Fibroblast of skin of left biceps (primary cell): Measurements from ENCODE around the gene MFAP1.
A peak's percentile ranks its signal among the peaks of the same experiment; 100 is the strongest.
"Not testable (repeated sequence)": the region's sequence is repeated elsewhere in the genome, so short reads cannot be mapped to it uniquely, and the experiment has no call there.

Source experiments
- DNase-seq, 2 experiments: peaks; one replicate each; pipeline ENCODE4 v3.0.0-alpha.2; 2013; ENCODE audit warnings: low read depth in 2 of 2

The MFAP1 gene, protein sequence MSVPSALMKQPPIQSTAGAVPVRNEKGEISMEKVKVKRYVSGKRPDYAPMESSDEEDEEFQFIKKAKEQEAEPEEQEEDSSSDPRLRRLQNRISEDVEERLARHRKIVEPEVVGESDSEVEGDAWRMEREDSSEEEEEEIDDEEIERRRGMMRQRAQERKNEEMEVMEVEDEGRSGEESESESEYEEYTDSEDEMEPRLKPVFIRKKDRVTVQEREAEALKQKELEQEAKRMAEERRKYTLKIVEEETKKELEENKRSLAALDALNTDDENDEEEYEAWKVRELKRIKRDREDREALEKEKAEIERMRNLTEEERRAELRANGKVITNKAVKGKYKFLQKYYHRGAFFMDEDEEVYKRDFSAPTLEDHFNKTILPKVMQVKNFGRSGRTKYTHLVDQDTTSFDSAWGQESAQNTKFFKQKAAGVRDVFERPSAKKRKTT

DNA sequence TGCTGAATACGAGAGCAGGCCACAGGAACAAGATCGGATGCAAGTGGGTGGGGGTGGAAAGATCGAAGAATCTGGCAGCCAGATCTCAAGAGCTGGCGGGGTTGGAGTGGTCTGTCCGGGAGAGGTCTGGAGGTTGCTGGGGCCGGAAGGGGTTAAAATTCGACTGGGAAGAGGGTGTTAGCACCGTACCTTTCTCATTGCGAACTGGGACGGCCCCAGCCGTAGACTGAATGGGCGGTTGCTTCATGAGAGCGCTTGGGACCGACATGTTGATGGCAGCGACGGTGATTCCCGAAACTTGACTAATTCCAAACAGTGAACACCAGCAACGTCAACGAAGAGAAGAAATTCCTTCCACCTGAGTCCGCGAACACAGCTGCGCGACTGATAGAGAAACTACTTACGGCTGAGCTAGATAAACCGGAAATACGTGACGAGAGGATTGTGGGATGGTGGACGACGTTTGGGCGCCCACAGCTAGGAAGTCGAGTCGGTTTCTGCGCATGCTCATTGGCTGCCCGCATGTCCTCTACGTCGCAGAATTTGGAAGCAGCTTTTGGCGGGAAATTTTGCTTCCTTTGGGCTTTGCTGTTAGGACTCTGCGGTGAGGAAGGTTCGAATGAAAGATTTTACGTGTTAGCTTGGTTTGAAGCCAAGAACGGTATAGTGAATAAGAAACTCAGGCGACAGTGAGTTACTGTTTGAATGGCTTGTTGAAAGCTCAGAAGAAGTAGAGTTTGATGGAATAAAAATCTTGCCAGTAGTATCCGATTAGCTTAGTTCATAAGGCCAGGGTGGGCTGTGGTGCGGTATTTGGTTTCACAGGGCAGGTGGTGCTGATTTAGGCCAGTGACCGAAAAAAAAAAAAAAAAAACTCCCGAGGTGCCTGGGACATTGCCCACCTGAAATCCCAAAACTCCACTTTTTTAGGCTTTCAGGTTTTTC lies at the start of gene MFAP1:
Gene MFAP1, minus strand, starts transcription at position 389 of the 945 bp plus-strand sequence. Its CDS starts 121 bp downstream, at position 268.
- peak; percentile 92 for DNase-seq

DNA sequence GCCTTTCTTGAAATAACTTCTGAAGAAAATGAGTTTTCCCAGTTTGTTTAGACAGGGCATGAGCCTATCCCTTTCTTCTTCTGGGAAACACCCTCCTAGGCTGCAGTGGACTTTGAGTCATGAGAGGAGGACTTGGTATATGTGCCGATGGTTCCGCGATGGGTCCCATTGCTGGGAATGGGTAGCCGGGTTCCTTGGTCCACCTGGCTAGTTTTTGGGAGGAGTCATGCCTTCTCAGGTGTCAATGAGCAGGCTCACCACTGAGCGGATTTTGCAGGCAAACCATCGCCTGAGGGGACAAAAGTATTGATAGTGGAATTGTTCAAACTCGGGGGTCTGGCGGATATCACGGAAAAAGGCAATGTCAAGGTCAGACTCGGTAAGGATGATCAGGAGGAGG lies 49.2 kb upstream of the MFAP1 start:
- no peak for DNase-seq

DNA sequence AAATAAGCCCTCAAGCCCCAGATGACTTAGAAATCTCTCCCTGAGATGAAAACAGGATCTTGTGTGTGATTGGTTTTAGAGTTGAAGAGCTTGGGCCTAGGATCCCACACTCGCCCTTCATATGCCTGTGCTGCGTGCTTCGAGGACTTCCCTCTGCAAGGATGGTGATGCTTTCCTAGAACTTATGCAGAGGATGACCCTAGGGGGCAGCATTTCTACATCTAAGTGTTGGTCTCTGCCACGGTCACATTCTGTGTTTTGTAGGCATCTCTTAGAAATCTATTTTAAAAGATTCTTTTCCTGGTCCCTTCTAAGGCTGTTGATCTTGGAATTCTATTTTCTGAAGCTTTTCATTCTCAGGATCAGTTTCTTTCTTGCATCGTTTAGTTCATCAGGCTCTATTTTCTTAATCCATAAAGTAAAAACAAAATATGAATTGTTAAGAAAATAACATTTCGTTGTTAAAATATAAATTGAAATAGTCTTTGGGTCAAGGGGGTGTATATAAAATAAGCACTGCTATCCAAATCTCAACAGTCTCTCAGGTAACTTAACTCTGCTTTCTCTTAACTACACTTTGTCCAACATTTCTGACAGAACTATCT lies 48.0 kb upstream of the MFAP1 start:
- peak; percentile 39 to 40 for DNase-seq

DNA sequence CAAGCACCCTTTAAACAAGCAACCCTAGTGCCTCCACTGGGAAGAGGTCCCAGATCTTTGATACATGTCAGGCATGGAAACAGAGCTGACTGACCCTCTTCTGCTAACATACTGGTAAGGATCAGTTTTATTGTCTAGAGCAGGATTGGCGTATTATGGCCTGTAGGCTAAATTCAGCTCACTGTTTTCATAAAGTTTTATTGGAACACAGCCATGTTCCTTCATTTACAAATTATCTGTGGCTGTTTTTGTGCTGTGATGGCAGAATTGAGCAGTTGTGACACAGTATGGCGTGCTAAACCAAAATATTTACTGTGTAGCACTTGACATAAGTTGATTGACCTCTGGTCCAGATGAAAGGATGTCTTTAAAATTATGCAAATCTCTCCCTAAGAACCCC lies 47.3 kb upstream of the MFAP1 start:
- no peak for DNase-seq

DNA sequence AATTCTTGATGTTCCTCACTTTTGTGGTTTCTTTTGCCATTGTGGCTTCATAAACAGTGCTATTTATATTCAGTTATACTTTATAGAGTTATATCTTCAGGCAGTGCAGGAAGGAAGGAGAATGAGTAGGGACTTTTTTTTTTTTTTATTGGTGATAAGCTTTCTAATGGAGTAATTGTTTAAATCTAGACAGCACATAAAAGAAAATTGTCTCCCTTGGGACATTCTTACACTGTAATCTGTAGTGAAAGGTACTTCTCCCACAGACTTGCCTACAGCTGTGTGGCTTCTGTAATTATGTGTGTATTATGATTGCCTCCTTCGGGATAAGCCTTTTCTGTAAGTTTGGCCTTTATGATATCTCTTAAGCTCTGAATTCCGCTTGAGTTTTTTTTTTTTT lies 43.9 kb upstream of the MFAP1 start:
- no peak for DNase-seq

DNA sequence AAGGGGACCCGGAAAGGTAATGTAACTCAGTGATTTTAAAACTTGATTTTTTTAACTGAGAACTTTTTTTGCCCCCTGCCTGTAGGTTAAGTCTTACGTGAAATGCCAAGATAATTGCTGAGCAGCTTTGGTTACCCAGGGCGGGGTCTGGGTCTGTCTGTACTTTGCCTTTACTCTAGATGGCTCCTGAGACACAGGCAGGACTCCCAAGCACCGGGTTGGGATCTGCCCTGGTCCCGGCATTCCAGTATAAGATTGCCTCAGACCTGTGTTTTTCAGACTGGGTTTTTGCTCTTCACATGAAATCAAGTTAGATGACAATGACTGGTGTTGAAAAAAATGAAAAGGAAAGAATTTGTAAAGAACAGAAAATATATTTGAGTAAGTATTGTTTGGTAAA lies 42.6 kb upstream of the MFAP1 start:
- no peak for DNase-seq

DNA sequence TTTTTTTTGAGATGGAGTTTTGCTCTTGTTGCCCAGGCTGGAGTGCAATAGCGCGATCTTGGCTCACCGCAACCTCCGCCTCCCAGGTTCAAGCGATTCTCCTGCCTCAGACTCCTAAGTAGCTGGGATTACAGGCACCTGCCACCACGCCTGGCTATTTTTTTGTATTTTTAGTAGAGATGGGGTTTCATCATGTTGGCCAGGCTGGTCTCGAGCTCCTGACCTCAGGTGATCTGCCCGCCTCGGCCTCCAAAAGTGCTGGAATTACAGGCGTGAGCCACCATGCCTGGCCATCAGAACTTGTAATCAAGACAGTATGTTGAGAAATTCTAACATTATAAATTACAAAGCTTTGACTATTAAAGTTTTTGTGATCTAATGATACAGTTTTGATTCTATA lies 42.1 kb upstream of the MFAP1 start:
- not testable (repeated sequence) for DNase-seq

DNA sequence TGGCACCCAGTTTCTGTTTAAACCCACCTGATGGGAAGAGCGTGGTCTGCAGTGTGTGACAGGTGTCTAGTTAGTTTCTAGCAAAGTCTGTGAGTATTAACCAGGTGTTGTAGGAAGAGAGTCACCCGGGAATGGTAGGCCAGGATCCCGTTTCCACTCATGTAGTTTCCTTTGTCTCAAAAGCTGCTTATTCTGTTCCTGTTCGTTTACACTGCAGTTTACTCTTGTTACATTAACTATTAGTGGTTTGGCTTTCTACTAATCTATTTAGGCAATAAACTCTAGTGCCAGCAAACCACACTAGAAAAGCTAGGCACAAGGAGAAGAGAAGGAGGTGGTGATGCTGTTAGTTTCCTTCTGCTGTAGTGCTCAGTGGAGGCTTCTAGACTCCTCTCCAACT lies 35.1 kb upstream of the MFAP1 start:
- no peak for DNase-seq

DNA sequence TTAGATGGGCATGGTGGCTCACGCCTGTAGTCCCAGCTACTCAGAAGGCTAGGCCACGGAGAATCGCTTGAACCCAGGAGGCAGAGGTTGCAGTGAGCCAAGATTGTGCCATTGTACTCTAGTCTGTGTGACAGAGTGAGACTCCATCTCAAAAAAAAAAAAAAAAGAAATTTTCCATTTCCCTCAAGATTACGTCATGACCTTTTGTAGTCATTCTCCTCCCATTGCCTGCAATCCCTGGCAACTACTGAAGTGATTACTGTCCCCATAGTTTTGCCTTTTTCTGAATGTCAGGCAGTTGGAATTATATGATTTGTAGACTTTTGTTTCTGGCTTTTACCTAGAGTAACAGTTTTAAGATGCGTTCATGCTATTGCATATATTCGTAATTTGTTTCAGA lies 30.3 kb upstream of the MFAP1 start:
- no peak for DNase-seq

DNA sequence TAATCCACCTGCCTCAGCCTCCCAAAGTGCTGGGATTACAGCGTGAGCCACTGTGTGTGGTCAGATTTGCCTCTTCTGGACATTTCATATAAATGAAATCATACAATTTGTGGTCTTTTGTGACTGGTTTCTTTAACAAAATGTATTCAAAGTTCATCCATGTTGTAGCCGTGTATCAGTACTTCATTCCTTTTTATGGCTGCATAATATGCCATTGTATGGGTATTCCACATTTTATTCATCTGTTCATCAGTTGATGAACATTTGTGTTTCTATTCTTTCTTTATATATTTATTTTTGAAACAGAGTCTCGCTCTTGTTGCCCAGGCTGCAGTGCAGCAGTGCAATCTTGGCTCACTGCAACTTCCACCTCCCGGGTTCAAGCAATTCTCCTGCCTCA lies 28.1 kb upstream of the MFAP1 start:
- DNase-seq = no peak

DNA sequence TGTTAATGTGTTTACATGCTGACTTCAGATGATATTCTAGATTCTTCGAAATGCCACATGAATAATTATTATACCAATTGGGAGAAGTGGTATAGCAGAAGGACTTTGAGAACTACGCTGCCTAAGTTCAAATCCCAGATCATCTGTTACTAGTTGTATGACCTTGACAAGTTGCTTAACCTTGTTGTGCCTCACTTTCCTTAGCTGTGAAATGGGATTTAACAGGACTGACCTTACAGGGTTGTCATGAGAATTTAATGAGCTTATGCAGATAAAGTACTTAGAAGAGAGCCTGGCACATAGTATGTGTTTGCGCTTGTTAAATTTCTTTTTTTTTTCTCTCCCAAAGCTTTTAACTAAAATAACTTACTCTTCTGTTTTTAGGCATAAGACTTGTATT lies 26.8 kb upstream of the MFAP1 start:
- no peak for DNase-seq

DNA sequence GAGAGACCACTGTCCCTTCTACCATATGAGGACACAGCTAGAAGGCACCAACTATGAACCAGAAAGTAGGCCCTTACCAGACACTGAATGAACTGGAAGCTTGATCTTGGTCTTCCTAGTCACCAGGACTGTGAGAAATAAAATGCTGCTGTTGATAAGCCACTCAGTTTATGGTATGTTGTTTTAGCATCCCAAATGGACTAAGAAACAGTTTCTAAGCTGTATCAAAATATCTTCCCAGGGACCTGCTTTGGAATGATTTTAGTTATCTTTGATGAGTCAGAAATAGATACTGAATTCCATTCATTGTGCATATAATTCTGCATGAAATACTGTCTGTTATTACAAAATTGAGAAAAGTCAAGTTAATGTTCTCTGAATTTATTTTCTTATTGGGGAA lies 20.9 kb upstream of the MFAP1 start:
- DNase-seq = no peak

DNA sequence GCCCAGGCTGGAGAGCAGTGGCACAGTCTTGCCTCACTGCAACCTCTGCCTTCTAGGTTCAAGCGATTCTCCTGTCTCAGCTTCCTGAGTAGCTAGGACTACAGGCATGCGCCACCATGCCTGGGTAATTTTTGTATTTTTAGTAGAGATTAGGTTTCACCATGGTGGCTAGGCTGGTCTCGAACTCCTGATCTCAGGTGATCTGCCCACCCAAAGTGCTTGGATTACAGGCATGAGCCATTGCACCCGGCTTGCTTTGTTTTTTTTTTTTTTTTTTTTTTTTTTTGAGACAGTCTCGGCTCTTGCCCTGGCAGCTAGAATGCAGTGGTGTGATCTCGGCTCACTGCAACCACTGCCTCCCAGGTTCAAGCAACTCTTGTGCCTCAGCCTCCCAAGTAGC lies 8.0 kb upstream of the MFAP1 start:
- not testable (repeated sequence) for DNase-seq

DNA sequence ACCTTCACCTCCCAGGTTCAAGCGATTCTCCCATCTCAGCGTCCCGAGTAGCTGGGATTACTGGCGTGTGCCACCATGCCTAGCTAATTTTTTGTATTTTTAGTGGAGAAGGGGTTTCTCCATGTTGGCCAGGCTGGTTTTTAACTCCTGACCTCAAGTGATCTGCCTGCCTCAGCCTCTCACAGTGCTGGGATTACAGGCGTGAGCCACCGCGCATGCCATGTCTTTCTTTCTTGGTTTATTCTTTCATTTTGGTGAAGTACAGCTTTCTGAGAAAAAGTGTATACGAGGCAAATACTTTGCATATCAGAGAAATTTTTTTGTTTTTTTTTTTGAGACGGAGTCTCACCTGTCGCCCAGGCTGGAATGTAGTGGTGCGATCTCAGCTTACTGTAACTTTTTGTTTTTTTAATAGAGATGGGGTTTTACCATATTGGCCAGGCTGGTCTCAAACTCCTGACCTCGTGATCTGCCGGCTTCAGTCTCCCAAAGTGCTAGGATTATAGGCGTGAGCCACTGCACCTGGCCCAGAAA lies 7.1 kb upstream of the MFAP1 start:
- DNase-seq = not testable (repeated sequence)

DNA sequence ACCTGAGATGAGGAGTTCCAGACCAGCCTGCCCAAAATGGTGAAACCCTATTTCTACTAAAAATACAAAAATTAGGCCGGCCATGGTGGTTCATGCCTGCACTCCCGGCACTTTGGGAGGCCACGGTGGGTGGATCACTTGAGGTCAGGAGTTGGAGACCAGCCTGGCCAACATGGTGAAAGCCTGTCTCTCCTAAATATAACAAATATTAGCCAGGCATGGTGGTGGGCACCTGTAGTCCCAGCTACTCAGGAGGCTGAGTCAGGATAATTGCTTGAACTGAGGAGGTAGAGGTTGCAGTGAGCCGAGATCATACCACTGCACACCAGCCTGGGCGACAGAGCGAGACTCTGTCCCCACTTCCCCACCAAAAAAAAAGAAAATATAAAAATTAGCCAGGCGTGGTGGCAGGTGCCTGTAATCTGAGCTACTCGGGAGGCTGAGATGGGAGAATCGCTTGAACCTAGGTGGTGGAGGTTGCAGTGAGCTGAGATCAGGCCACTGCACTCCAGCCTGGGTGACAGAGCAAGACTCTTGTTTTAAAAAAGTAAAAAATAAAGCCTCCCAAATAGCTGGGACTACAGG lies 6.3 kb upstream of the MFAP1 start:
- not testable (repeated sequence) for DNase-seq

DNA sequence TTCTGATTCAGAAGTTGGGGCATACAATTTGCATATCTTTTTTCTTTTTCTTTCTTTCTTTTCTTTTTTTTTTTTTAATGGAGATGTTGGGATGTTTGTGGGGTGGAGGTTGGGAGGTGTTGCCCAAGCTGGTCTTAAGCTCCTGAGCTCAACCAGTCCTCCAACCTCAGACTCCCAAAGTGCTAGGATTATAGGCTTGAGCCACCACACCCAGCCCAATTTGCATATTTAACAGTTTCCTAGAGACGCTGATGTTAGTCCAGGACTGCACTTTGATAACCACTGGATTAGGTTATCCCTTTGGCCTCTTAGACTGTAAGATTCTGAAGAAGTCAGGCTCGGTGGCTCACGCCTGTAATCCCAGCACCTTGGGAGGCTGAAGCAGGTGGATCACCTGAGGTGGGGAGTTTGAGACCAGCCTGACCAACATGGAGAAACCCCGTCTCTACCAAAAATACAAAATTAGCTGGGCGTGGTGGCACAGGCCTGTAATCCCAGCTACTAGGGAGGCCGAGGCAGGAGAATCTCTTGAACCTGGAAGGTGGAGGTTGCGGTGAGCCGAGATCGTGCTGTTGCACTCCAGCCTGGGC lies 5.6 kb upstream of the MFAP1 start:
- DNase-seq = not testable (repeated sequence)

DNA sequence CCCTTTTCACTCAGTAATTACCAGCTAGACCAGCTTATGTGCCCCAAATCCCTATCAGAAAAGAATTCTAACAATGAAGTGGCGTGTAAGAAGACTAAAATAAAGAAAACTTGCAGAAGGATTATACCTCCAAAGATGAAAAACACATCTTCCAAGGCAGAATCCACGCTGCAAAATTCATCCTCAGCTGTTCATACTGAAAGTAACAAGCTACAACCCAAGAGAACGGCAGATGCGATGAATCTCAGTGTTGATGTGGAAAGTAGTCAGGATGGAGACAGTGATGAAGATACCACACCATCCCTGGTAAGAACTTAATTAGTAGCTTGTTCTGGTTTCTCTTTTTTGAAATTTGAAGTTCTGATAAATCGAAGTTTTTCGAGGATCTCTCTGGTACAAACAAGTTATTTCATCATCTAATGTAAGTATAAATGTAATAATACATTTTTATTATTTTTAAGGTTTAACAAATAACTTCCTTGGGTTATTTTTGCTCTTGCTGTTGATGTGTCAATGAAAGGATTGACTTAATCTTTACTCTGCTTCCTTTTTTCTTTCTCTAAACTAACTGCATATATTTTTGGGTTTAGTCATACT lies 3.7 kb upstream of the MFAP1 start:
- DNase-seq = no peak

DNA sequence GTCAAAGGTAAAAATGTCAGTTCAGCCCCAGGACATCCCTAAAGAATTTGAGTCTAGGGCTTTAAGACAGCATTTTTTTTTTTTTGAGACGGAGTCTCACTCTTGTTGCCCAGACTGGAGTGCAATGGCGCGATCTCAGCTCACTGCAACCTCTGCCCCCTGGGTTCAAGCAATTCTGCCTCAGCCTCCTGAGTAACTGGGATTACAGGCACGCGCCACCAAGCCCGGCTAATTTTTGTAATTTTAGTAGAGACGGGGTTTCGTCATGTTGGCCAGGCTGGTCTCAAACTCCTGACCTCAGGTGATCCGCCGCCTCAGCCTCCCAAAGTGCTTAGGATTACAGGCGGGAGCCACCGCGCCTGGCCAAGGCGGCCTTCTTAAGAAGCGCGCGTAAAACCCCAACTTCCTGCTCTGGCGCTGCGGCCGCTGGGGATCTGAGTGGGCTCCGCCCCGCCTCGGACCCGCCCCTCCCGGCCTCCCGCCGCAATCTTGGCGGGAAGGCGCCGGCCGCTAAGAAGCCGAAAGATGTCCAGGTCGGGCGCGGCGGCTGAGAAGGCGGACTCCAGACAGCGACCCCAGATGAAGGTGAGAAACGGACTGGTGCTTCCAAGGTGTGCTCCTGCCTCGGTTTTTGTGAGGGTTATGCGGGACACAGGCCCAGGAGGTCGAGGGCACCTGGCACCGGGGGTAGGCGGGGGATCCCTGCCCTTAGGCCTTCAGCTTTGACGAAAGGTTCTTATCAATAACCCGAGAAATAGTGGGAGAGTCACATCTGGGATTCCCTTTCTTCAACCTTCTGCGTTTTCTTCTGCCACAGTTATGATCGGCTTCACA lies 2.2 kb upstream of the MFAP1 start, which contains the start of gene WDR76:
Gene WDR76, plus strand, starts transcription at position 495 of the 834 bp plus-strand sequence. Its CDS starts 31 bp downstream, at position 526.
- DNase-seq = peak; percentile 37 to 40

DNA sequence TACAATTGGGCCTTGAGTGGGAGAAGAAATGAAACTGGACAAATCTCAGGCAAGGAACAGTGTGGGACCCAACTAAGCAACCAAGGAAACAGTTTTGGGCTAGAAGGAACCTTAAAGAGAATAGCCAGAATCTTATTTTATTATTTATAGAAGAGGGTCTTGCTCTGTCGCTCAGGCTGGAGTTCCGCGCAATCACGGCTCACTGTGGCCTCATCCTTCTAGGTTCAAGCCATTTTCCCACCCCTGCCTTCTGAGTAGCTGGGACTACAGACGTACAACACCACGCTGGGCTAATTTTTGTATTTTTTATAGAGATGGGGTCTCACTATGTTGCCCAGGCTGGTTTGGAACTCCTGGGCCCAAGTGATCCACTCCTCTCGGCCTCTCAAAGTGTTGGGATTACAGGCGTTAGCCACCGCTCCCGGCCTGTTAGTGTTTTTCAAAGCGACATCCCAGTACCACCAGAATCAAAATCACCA lies 1.6 kb upstream of the MFAP1 start:
- DNase-seq = no peak

DNA sequence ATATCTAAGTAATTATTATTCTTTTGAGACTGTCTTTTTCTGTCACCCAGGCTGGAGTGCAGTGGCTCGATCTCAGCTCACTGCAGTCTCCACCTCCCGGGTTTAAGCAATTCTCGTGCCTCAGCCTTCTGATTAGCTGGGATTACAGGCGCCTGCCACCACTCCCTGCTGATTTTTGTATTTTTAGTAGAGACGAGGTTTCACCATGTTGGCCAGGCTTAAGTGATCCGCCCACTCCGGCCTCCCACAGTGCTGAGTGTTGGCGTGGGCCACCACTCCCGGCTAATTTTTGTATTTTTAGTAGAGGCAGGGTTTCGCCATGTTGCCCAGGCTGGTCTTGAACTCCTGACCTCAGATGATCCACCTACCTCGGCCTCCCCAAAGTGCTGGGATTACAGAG lies 815 bp upstream of the MFAP1 start:
- DNase-seq = not testable (repeated sequence)
